ENCODE data around the gene ASNSD1.
"Not testable (repeated sequence)": the region's sequence is repeated elsewhere in the genome, so short reads cannot be mapped to it uniquely, and the experiment has no call there.

The ASNSD1 gene

DNA sequence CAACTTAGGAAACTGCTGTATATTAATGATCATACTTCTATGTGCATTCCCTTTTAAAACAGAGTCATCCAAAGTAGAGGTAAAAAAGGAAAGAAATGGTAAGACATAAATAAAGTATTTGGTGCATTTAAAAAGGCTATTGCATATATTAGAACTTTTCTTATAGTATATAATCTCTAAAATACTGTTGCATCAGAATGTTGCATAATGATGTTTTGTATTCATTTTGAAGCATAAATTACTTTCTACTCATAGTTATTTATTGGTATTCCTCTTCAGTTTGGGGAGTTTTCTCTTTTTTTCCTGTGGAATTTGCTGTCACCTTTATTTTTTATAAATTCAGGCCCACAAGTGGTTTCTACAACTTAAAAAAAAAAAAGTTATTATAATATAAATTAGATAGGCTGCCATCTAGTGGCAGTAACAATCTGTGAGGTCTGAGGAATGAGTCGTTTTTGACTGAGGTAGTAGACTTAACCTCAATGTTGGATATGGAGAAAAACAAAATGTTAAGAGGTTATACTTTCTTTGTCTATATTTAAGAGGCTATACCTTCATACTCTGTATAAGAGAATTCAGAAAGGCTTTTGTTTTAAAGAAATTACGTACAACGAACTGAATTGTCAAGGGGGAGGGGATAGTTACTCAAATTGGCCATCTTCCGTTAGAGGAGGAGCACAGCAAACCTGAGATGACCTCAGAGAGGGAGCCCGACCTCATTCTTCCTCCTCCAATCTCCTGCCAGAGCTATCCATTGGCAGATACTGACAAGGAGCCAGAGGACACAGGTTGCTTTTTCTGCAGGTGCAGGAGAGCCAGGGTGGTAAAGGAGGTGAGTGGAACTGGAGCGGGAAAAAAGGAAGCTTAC is 37.0 kb downstream of the ASNSD1 start:
- H3K4me2 ChIP-seq (ENCODE audit: low read length): no peak overlapping the region
- no peak overlapping the region for H3K4me3 ChIP-seq (ENCODE audit: low read length)
- no peak overlapping the region for H3K9ac ChIP-seq (ENCODE audit: low read depth, low read length)
- H3K4me1 ChIP-seq (ENCODE audit: control insufficient read depth, insufficient read depth, low read length): no peaks in the 10 kb centered on the region
- H3K36me3 ChIP-seq (ENCODE audit: insufficient read depth, low read length): no peaks in the 10 kb centered on the region
- H3K9me3 ChIP-seq (replicated peaks; ENCODE audit: low read length): no peaks in the 10 kb centered on the region
- H3K27me3 ChIP-seq (ENCODE audit: control insufficient read depth, insufficient read depth, low read length): no peaks in the 10 kb centered on the region

DNA sequence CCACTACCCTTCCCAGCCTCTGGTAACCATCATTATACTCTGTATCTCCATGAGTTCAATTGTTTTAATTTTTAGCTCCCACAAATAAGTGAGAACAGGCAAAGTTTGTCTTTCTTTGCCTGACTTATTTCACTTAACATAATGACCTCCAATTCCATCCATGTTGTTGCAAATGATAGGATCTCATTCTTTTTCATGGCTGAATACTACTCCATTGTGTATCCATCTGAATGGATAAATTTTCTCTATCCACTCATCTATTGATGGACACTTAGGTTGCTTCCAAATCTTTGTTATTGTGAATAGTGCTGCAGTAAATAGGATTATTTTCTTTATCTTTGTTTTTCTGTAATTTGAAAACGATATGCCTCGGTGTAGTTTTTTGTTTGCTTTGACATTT is 39.4 kb downstream of the ASNSD1 start:
- Histone ChIP-seq H3K9ac (ENCODE audit: low read depth, low read length) (no peak overlapping the region), H3K36me3 (ENCODE audit: insufficient read depth, low read length) (no peaks in the 10 kb centered on the region), H3K4me3 (ENCODE audit: low read length) (no peak overlapping the region), H3K27me3 (ENCODE audit: control insufficient read depth, insufficient read depth, low read length) (no peaks in the 10 kb centered on the region), H3K4me1 (ENCODE audit: control insufficient read depth, insufficient read depth, low read length) (no peaks in the 10 kb centered on the region), H3K4me2 (ENCODE audit: low read length) (no peak overlapping the region), H3K9me3 (replicated peaks; ENCODE audit: low read length) (no peaks in the 10 kb centered on the region)

DNA sequence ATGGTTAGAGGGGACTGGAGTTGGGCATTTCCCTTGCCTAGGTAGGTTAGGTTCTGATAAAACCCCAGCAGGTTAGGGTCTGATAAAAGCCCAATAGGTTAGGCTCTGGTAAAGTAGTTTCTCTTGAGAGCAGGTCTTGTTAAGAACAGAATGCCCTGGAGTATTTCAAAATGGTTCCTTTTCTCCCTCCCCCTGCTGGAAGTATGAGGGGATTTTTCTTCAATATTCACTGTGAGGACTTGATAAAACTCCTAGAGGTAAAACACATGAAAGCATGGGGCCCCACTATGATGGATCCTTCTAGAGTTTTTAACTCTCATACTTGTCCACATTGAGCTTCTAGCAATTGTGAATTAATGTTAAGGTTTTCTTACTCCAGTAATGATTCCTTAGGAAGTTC is 40.8 kb downstream of the ASNSD1 start:
- Histone ChIP-seq H3K4me3 (ENCODE audit: low read length) (no peak overlapping the region), H3K9ac (ENCODE audit: low read depth, low read length) (no peak overlapping the region), H3K9me3 (replicated peaks; ENCODE audit: low read length) (no peaks in the 10 kb centered on the region), H3K4me2 (ENCODE audit: low read length) (no peak overlapping the region), H3K4me1 (ENCODE audit: control insufficient read depth, insufficient read depth, low read length) (no peaks in the 10 kb centered on the region), H3K27me3 (ENCODE audit: control insufficient read depth, insufficient read depth, low read length) (no peaks in the 10 kb centered on the region), H3K36me3 (ENCODE audit: insufficient read depth, low read length) (no peaks in the 10 kb centered on the region)

- Histone ChIP-seq H3K4me3 (ENCODE audit: low read length) (no peak overlapping the region), H3K4me2 (ENCODE audit: low read length) (no peak overlapping the region), H3K9ac (ENCODE audit: low read depth, low read length) (no peak overlapping the region), H3K9me3 (replicated peaks; ENCODE audit: low read length) (no peaks in the 10 kb centered on the region), H3K36me3 (ENCODE audit: insufficient read depth, low read length) (no peaks in the 10 kb centered on the region), H3K27me3 (ENCODE audit: control insufficient read depth, insufficient read depth, low read length) (no peaks in the 10 kb centered on the region), H3K4me1 (ENCODE audit: control insufficient read depth, insufficient read depth, low read length) (no peaks in the 10 kb centered on the region)
Measured at GRCh38 chr2:189709501-189710221, 48.4 kb downstream of the ASNSD1 start.

GRCh38 chr2:189717593-189717992 is 56.3 kb downstream of the ASNSD1 start:
- not testable (repeated sequence) for H3K4me2 ChIP-seq (ENCODE audit: low read length); H3K4me3 ChIP-seq (ENCODE audit: low read length)

DNA sequence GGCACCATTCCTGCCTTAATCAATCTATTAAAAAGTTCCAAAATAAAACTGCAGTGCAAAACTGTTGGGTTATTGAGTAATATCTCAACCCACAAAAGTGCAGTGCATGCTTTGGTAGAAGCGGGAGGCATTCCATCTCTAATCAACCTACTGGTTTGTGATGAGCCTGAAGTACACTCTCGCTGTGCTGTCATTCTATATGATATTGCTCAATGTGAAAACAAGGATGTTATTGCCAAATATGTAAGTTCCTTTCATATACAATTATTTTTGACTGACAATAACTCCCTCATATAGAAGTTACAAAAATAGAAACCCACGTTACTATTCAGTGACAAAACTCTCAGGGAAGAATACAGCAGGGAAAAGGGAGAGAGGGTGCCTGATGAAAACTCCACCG is 58.3 kb downstream of the ASNSD1 start:
- Histone ChIP-seq H3K9ac (ENCODE audit: low read depth, low read length) (no peak overlapping the region), H3K4me2 (ENCODE audit: low read length) (no peak overlapping the region), H3K9me3 (replicated peaks; ENCODE audit: low read length) (no peaks in the 10 kb centered on the region), H3K4me1 (ENCODE audit: control insufficient read depth, insufficient read depth, low read length) (no peaks in the 10 kb centered on the region), H3K36me3 (ENCODE audit: insufficient read depth, low read length) (no peaks in the 10 kb centered on the region), H3K27me3 (ENCODE audit: control insufficient read depth, insufficient read depth, low read length) (no peaks in the 10 kb centered on the region), H3K4me3 (ENCODE audit: low read length) (no peak overlapping the region)

More at GRCh38 chr2:189717593-189717992, 56.3 kb downstream of the ASNSD1 start:
- not testable (repeated sequence) for H3K9me3 ChIP-seq (replicated peaks; ENCODE audit: low read length); H3K9ac ChIP-seq (ENCODE audit: low read depth, low read length); H3K27me3 ChIP-seq (ENCODE audit: control insufficient read depth, insufficient read depth, low read length); H3K36me3 ChIP-seq (ENCODE audit: insufficient read depth, low read length); H3K4me1 ChIP-seq (ENCODE audit: control insufficient read depth, insufficient read depth, low read length)

Data from skeletal muscle satellite cell (primary cell).